Measurements from ENCODE around the gene ITGAD. TPM values are rescaled to one million over a fixed set of nuclear protein-coding genes. Genes with fewer than 3 reads are reported as not detected.
A peak's percentile ranks its signal among the peaks of the same experiment; 100 is the strongest.
"Not testable (repeated sequence)": the region's sequence is repeated elsewhere in the genome, so short reads cannot be mapped to it uniquely, and the experiment has no call there.

ITGAD gene
- polyA plus RNA-seq, 1 of the 3 experiments (the other 2 are of a cell fraction), result not detected

DNA sequence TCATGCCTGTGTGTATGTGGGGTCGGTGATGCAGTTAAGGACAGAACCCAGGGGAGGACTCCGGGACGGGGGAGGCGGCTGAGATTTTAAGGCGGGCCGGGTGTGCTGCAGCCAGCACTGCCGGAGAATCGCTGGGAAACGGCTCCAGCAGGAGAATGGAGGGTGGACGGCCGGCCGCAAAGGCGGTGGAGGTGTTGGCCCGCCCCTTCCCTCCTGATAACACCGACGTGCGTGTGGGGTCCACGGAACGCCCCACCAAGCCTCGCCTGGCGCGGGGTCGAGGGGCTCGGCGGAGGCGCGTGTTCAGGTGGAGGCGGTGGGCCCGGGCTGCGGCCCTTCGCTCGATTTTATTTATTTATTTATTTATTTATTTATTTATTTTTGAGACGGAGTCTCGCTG lies 48.8 kb downstream of the ITGAD start:
- Histone ChIP-seq H3K27me3 (ENCODE audit: insufficient read depth) (no peaks in the 10 kb centered on the region), H3K9ac (no peak overlapping the region), H3K79me2 (ENCODE audit: insufficient read depth) (no peaks in the 10 kb centered on the region), H3K9me3 (no peaks in the 10 kb centered on the region), H3K27ac (ENCODE audit: low read depth in 2 of 2, low read length in 1 of 2) (no peak overlapping the region), H3K9me2 (no peaks in the 10 kb centered on the region), H3K36me3 (replicated peaks in 1 of 2; ENCODE audit: control insufficient read depth in 1 of 2, insufficient read depth in 2 of 2, low read length in 1 of 2) (no peaks in the 10 kb centered on the region), H3K4me1 (ENCODE audit: control insufficient read depth in 1 of 2, insufficient read depth in 2 of 2, low read depth in 1 of 2, low read length in 1 of 2) (peaks cover 0 to 5% of the 10 kb centered on the region in 2 experiments; a peak in 1 of 4 replicates), H3K4me2 (no peak overlapping the region; the same call in 1 of the 2 replicates), H3K4me3 (ENCODE audit: low read depth in 2 of 2, low read length in 1 of 2) (peak overlapping the region in 1 of 2 experiments; percentile 63; a peak in 2 of 4 replicates), H3F3A (replicated peaks; ENCODE audit: insufficient read depth) (peaks cover 24% of the 10 kb centered on the region), H4K20me1 (ENCODE audit: insufficient read depth) (no peaks in the 10 kb centered on the region), H2AFZ (ENCODE audit: low read depth) (no peak overlapping the region; the same call in 1 of the 2 replicates)
- no peak for DNase-seq
- CTCF ChIA-PET, result interaction anchor here (0.8 to 6.7 kb wide), 14 partner anchors 10 to 488 kb away, joined by 3 to 80 read pairs (median 5); partner anchors contain the start of genes ARMC5 and HSD3B7
- POLR2A ChIA-PET, result interaction anchor here (0.8 to 1.8 kb wide), 7 partner anchors 10 to 484 kb away, joined by 3 to 15 read pairs (median 5); partner anchors contain the start of genes ARMC5, KAT8, SETD1A and ZNF668
- 91% methylated on average over 34 of the region's 34 CpGs for WGBS (ENCODE audit: low lambda C conversion rate)
- TF ChIP-seq RAD21 (IDR thresholded peaks at IDR 0.05; ENCODE audit: low read length) (no peak), YY1 (IDR thresholded peaks at IDR 0.05; ENCODE audit: low read depth) (no peak), GABPA (IDR thresholded peaks at IDR 0.05; ENCODE audit: low read depth) (no peak), TEAD4 (IDR thresholded peaks at IDR 0.05; ENCODE audit: borderline replicate concordance, insufficient read depth) (no peak), GATA2 (CRISPR knock-in tag; IDR thresholded peaks at IDR 0.05) (no peak), FOXM1 (IDR thresholded peaks at IDR 0.05; ENCODE audit: low read depth) (no peak), NRF1 (IDR thresholded peaks at IDR 0.05; ENCODE audit: low read depth, low read length) (no peak), RCOR1 (IDR thresholded peaks at IDR 0.05; ENCODE audit: low read length) (no peak), MEF2A (IDR thresholded peaks at IDR 0.05; ENCODE audit: borderline replicate concordance, low read depth) (no peak)
- TF ChIP-seq, protein P1, sequence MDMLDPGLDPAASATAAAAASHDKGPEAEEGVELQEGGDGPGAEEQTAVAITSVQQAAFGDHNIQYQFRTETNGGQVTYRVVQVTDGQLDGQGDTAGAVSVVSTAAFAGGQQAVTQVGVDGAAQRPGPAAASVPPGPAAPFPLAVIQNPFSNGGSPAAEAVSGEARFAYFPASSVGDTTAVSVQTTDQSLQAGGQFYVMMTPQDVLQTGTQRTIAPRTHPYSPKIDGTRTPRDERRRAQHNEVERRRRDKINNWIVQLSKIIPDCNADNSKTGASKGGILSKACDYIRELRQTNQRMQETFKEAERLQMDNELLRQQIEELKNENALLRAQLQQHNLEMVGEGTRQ (IDR thresholded peaks at IDR 0.05; ENCODE audit: borderline replicate concordance, low read depth, low read length), result no peak
- TF ChIP-seq, protein P2, sequence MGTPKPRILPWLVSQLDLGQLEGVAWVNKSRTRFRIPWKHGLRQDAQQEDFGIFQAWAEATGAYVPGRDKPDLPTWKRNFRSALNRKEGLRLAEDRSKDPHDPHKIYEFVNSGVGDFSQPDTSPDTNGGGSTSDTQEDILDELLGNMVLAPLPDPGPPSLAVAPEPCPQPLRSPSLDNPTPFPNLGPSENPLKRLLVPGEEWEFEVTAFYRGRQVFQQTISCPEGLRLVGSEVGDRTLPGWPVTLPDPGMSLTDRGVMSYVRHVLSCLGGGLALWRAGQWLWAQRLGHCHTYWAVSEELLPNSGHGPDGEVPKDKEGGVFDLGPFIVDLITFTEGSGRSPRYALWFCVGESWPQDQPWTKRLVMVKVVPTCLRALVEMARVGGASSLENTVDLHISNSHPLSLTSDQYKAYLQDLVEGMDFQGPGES (IDR thresholded peaks at IDR 0.05; ENCODE audit: low read depth, low read length), result no peak
- TF ChIP-seq, protein P3, sequence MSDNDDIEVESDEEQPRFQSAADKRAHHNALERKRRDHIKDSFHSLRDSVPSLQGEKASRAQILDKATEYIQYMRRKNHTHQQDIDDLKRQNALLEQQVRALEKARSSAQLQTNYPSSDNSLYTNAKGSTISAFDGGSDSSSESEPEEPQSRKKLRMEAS (IDR thresholded peaks at IDR 0.05; ENCODE audit: low read depth), result no peak
- TF ChIP-seq, protein P4, sequence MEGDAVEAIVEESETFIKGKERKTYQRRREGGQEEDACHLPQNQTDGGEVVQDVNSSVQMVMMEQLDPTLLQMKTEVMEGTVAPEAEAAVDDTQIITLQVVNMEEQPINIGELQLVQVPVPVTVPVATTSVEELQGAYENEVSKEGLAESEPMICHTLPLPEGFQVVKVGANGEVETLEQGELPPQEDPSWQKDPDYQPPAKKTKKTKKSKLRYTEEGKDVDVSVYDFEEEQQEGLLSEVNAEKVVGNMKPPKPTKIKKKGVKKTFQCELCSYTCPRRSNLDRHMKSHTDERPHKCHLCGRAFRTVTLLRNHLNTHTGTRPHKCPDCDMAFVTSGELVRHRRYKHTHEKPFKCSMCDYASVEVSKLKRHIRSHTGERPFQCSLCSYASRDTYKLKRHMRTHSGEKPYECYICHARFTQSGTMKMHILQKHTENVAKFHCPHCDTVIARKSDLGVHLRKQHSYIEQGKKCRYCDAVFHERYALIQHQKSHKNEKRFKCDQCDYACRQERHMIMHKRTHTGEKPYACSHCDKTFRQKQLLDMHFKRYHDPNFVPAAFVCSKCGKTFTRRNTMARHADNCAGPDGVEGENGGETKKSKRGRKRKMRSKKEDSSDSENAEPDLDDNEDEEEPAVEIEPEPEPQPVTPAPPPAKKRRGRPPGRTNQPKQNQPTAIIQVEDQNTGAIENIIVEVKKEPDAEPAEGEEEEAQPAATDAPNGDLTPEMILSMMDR (IDR thresholded peaks at IDR 0.05), result no peak
- TF ChIP-seq, protein P5, sequence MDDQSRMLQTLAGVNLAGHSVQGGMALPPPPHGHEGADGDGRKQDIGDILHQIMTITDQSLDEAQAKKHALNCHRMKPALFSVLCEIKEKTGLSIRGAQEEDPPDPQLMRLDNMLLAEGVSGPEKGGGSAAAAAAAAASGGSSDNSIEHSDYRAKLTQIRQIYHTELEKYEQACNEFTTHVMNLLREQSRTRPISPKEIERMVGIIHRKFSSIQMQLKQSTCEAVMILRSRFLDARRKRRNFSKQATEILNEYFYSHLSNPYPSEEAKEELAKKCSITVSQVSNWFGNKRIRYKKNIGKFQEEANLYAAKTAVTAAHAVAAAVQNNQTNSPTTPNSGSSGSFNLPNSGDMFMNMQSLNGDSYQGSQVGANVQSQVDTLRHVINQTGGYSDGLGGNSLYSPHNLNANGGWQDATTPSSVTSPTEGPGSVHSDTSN (IDR thresholded peaks at IDR 0.05), result no peak

DNA sequence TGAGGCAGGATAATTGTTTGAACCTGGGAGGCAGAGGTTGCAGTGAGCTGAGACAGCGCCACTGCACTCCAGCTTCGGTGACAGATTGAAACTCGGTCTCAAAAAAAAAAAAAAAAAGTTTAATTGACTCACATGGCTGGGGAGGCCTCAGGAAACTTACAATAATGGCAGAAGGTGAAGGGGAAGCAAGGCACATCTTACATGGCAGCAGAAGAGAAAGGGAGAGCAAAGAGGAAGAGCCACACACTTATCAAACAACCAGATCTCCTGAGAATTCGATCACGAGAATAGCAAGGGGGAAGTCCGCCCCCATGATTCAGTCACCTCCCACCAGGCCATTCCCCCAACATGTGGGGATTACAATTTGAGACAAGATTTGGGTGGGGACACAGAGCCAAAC lies 52.8 kb downstream of the ITGAD start:
- not testable (repeated sequence) for H3K9me3 ChIP-seq; H2AFZ ChIP-seq (ENCODE audit: low read depth); H3K36me3 ChIP-seq (replicated peaks in 1 of 2; ENCODE audit: control insufficient read depth in 1 of 2, insufficient read depth in 2 of 2, low read length in 1 of 2); H3K9ac ChIP-seq; H4K20me1 ChIP-seq (ENCODE audit: insufficient read depth); H3K79me2 ChIP-seq (ENCODE audit: insufficient read depth); H3K27ac ChIP-seq (ENCODE audit: low read depth in 2 of 2, low read length in 1 of 2); H3K4me3 ChIP-seq (ENCODE audit: low read depth in 2 of 2, low read length in 1 of 2); DNase-seq; H3K27me3 ChIP-seq (ENCODE audit: insufficient read depth); H3K4me2 ChIP-seq; H3F3A ChIP-seq (replicated peaks; ENCODE audit: insufficient read depth); H3K9me2 ChIP-seq; H3K4me1 ChIP-seq (ENCODE audit: control insufficient read depth in 1 of 2, insufficient read depth in 2 of 2, low read depth in 1 of 2, low read length in 1 of 2)
- POLR2A ChIA-PET, result interaction anchor here (0.6 to 1.2 kb wide), 2 partner anchors 14 to 324 kb away, joined by 3 to 4 read pairs; no protein-coding TSS in a partner anchor
- CTCF ChIA-PET, result interaction anchor here (0.9 to 6.7 kb wide), 4 partner anchors 12 to 462 kb away, joined by 3 to 80 read pairs (median 25); partner anchors contain the start of genes ARMC5 and HSD3B7
- 79% methylated on average over 6 of the region's 6 CpGs for WGBS (ENCODE audit: low lambda C conversion rate)

Data from SK-N-SH (cell line).